HUES48 (cell line): ENCODE data around the gene PTH2R.
"Not testable (repeated sequence)": the region's sequence is repeated elsewhere in the genome, so short reads cannot be mapped to it uniquely, and the experiment has no call there.

Source experiments
- H3K27ac ChIP-seq: one replicate; pipeline ENCODE4 v1.7.0; 2013; ENCODE audit warnings: low read depth, low read length, inconsistent platforms
- H3K27me3 ChIP-seq: 2 replicates; pipeline ENCODE4 v1.6.1; 2013; ENCODE audit warnings: mild to moderate bottlenecking, low read length; ENCODE audit not compliant: control insufficient read depth, insufficient read depth
- H3K36me3 ChIP-seq: 2 replicates; pipeline ENCODE4 v1.6.1; 2013; ENCODE audit warnings: low read length; ENCODE audit not compliant: control insufficient read depth, insufficient read depth
- H3K4me1 ChIP-seq: 2 replicates; pipeline ENCODE4 v1.6.1; 2013; ENCODE audit warnings: mild to moderate bottlenecking, low read length; ENCODE audit not compliant: control insufficient read depth, insufficient read depth
- H3K4me3 ChIP-seq: 2 replicates; pipeline ENCODE4 v1.5.1; 2013; ENCODE audit warnings: mild to moderate bottlenecking, low read depth, low read length
- H3K9ac ChIP-seq: 2 replicates; pipeline ENCODE4 v1.6.1; 2013; ENCODE audit warnings: mild to moderate bottlenecking, low read depth, low read length, moderate library complexity
- H3K9me3 ChIP-seq: 2 replicates; pipeline ENCODE4 v1.6.1; 2013; ENCODE audit warnings: low read length; ENCODE audit not compliant: control insufficient read depth, insufficient read depth

Gene PTH2R

DNA sequence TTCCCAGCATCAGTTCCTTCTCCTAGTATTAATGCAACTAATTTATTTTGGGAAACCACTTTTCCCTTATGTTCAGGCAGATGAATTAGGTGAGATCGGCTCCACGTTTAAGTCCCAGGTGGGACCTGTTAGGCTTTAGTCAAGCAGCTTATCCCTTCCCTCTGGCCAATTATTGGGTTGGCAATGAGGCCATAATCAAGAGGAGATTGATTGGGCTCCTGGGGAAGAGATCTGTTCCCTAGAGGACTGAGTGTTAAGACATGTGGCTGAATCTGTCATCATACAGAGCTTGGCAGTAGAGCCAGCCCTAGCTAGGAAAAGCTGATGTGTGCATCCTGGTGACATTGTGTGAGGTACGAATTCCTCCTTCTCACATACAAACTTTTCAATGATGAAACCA lies 104.4 kb downstream of the PTH2R start:
- no peak overlapping the region for H3K9ac ChIP-seq
- no peak overlapping the region for H3K27ac ChIP-seq
- no peaks in the 10 kb centered on the region for H3K4me1 ChIP-seq
- H3K27me3 ChIP-seq = no peaks in the 10 kb centered on the region
- peaks cover 13% of the 10 kb centered on the region for H3K9me3 ChIP-seq
- no peak overlapping the region for H3K4me3 ChIP-seq
- H3K36me3 ChIP-seq = no peaks in the 10 kb centered on the region

DNA sequence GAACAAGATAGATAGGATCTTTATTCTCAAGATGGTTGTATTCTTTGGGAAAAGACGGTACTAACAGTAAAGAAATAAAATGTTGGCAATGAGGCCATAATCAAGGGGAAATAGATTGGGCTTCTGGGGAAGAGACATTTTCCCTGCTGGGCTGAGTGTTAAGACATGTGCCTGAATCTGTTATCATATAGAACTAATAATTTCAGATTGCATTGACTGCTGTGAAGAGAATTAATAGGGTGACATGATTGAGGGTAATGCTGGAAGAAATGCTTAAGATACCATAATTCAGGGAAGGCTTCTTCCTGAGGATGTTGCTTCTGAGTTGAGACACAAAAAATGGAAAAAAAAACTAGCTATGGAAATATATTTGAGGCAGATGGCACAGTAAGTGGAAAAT lies 105.0 kb downstream of the PTH2R start:
- Histone ChIP-seq H3K36me3 (no peaks in the 10 kb centered on the region), H3K4me1 (no peaks in the 10 kb centered on the region), H3K4me3 (no peak overlapping the region), H3K27ac (no peak overlapping the region), H3K9me3 (peaks cover 13% of the 10 kb centered on the region), H3K9ac (no peak overlapping the region), H3K27me3 (no peaks in the 10 kb centered on the region)

DNA sequence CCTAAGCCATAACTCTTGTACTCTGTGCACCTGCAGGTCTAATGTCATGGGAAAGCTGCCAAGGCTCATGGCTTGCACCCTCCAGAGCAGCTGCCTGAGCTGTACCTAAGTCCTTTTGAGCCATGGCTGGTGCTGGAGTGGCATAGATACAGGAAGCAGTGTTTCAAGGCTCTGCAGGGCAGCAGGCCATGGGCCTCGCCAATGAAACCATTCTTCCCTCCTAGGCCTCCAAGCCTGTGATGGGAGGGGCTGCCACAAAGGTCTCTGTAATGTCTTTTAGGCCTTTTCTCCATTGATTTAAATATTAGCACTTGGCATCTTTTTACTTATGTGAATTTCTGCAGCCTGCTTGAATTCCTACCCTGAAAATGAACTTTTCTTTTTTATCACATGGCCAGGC lies 108.5 kb downstream of the PTH2R start:
- Histone ChIP-seq H3K27ac (no peak overlapping the region), H3K27me3 (no peaks in the 10 kb centered on the region), H3K9me3 (peaks cover 13% of the 10 kb centered on the region), H3K9ac (no peak overlapping the region), H3K36me3 (no peaks in the 10 kb centered on the region), H3K4me1 (no peaks in the 10 kb centered on the region), H3K4me3 (no peak overlapping the region)

DNA sequence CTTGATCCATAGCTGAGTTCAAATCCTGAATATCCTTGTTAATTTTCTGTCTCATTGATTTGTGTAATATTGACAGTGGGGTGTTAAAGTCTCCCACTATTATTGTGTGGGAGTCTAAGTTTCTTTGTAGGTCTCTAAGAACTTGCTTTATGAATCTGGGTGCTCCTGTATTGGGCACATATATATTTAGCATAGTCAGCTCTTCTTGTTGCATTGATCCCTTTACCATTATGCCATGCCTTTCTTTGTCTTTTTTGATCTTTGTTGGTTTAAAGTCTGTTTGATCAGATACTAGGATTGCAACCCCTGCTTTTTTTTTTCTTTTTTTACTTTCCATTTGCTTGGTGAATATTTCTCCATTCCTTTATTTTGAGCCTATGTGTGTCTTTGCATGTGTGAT lies 116.5 kb downstream of the PTH2R start:
- H3K4me1 ChIP-seq, H3K4me3 ChIP-seq, H3K36me3 ChIP-seq: not testable (repeated sequence)

DNA sequence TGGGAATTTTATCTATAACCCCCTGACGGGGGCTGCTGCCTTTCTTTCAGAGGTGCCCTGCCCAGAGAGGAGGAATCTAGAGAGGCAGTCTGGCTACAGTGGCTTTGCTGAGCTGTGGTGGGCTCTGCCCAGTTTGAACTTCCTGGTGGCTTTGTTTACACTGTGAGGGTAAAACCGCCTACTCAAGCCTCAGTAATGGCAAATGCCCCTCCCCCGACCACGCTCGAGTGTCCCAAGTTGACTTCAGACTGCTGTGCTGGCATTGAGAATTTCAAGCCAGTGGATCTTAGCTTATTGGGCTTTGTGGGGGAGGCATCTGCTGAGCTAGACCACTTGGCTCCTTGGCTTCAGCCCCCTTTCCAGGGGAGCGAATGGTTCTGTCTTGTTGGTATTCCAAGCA lies 118.6 kb downstream of the PTH2R start:
- H3K4me3 ChIP-seq, H3K27me3 ChIP-seq, H3K9ac ChIP-seq, H3K36me3 ChIP-seq, H3K4me1 ChIP-seq, H3K9me3 ChIP-seq, H3K27ac ChIP-seq: not testable (repeated sequence)

More for the DNA sequence above, 116.5 kb downstream of the PTH2R start:
- not testable (repeated sequence) for H3K9me3 ChIP-seq, H3K27ac ChIP-seq, H3K27me3 ChIP-seq, H3K9ac ChIP-seq

- Histone ChIP-seq H3K4me3 (no peak overlapping the region), H3K9ac (no peak overlapping the region), H3K36me3 (no peaks in the 10 kb centered on the region), H3K27ac (no peak overlapping the region), H3K27me3 (no peaks in the 10 kb centered on the region), H3K4me1 (0 out of 2 replicates have a peak, but pooled peaks cover 4% of the 10 kb centered on the region), H3K9me3 (peaks cover 3% of the 10 kb centered on the region; the same call in 1 of the 2 replicates)
Measured at GRCh38 chr2:208529796-208530195, 123.2 kb downstream of the PTH2R start.

DNA sequence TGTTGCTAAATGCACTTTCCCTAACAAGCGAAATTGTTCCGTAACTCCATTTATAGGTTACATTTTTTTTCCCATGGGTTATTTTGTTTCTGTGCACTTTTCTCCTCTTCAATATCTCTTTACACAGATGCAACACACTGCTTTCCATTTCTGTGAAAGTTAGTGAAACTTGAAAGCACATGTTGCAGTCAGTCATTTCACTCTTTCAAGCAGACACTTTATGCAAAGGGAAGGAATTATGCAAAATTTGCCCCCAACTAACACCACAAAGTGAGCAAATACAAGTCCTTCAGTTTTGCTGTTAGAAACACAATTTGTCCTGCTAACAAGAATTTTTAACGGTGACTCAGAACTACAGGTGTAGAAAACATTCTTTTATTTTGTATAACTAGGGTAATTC lies 124.8 kb downstream of the PTH2R start:
- Histone ChIP-seq H3K4me1 (0 out of 2 replicates have a peak, but pooled peaks cover 4% of the 10 kb centered on the region), H3K9me3 (peaks cover 13% of the 10 kb centered on the region), H3K27me3 (no peaks in the 10 kb centered on the region), H3K27ac (no peak overlapping the region), H3K4me3 (no peak overlapping the region), H3K9ac (no peak overlapping the region), H3K36me3 (no peaks in the 10 kb centered on the region)

DNA sequence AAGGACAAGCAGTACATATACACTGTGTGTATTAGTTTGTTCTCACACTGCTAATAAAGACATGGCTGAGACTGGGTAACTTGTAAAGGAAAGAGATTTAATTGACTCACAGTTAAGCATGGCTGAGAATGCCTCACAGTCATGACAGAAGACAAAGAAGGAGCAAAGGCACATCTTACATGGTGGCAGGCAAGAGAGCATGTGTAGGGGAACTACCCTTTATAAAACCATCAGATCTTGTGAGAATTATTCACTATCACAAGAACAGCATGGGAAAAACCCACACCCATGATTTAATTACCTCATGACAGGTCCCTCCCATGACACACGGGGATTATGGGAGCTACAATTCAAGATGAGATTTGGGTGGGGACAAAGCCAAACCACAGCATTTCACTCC lies 129.0 kb downstream of the PTH2R start:
- not testable (repeated sequence) for H3K4me3 ChIP-seq, H3K27me3 ChIP-seq, H3K4me1 ChIP-seq, H3K9ac ChIP-seq, H3K36me3 ChIP-seq, H3K27ac ChIP-seq
- peaks cover 10% of the 10 kb centered on the region for H3K9me3 ChIP-seq

GRCh38 chr2:208541461-208541988 lies 134.9 kb downstream of the PTH2R start:
- Histone ChIP-seq H3K36me3 (no peaks in the 10 kb centered on the region), H3K9me3 (no peaks in the 10 kb centered on the region), H3K27me3 (no peaks in the 10 kb centered on the region), H3K9ac (no peak overlapping the region), H3K4me3 (no peak overlapping the region), H3K27ac (no peak overlapping the region), H3K4me1 (no peaks in the 10 kb centered on the region)

DNA sequence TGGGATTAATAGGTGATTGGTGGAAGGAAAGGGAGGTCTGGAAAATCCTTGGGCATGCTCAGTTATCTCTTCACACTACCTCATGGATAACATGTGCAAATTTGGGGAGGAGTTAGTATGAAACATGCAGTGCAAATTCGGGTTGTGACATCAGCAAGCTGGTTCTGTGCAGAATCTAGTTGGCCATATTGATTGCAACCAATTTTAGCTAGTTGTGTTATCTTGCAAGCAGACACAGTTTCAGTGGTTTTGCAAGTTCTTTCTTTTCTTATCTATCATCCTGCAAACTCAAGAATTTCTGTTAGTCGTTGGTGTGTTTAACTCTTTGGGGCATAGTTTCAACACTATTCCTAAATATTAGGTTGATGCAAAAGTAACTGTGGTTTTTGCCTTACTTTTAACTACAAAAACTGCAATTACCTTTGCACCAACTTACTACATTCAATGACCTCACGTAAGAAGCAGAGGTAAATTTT lies 135.4 kb downstream of the PTH2R start:
- H3K36me3 ChIP-seq = no peaks in the 10 kb centered on the region
- H3K27ac ChIP-seq = no peak overlapping the region
- H3K4me1 ChIP-seq = no peaks in the 10 kb centered on the region
- H3K9me3 ChIP-seq = no peaks in the 10 kb centered on the region
- H3K4me3 ChIP-seq = no peak overlapping the region
- no peaks in the 10 kb centered on the region for H3K27me3 ChIP-seq
- no peak overlapping the region for H3K9ac ChIP-seq

DNA sequence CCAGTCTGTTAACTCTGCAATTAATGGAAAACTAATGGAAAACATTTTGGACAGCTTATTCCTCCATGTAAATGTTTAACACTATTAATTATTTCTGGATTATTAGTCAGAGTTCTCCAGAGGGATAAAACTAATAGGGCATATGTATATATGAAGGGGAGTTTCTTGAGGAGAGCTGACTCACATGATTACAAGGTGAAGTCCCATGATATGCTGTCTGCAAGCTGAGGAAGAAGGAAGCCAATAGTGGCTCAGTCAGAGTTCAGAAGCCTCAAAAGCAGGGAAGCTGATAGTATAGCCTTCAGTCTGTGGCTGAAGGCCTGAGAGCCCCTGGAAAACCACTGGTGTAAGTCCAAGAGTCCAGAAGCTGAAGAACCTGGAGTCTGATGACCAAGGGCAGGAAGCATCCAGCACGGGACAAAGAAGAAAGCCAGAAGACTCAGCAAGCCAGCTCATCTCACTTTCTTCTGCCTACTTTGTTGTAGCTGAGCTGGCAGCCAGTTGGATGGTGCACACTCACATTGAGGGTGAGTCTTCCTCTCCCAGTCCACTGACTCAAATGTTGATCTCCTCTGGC lies 136.0 kb downstream of the PTH2R start:
- H3K27ac ChIP-seq = no peak overlapping the region
- no peak overlapping the region for H3K4me3 ChIP-seq

More for the DNA sequence above, 136.0 kb downstream of the PTH2R start:
- Histone ChIP-seq H3K9ac (no peak overlapping the region), H3K27me3 (no peaks in the 10 kb centered on the region), H3K4me1 (no peaks in the 10 kb centered on the region), H3K9me3 (no peaks in the 10 kb centered on the region), H3K36me3 (no peaks in the 10 kb centered on the region)
